Renal cortical epithelial cell (primary cell): Measurements from ENCODE around the gene CRACDL. TPM values are rescaled to one million over a fixed set of nuclear protein-coding genes. Genes with fewer than 3 reads are reported as not detected.
A peak's percentile ranks its signal among the peaks of the same experiment; 100 is the strongest.

ENCODE experiments used
- DNase-seq: peaks from one replicate; pipeline ENCODE4 v3.0.0-alpha.2; 2011; ENCODE audit warnings: low read depth
- total RNA-seq: library from RNA; depleted of rRNA; stranded (reverse); fragments of >200 nt; gene quantifications from 2 replicates; pipeline ENCODE4 v1.2.3, GENCODE V29; 2014

Gene CRACDL
- total RNA-seq, 1 donor from 2014 or later: 6.3 TPM

DNA sequence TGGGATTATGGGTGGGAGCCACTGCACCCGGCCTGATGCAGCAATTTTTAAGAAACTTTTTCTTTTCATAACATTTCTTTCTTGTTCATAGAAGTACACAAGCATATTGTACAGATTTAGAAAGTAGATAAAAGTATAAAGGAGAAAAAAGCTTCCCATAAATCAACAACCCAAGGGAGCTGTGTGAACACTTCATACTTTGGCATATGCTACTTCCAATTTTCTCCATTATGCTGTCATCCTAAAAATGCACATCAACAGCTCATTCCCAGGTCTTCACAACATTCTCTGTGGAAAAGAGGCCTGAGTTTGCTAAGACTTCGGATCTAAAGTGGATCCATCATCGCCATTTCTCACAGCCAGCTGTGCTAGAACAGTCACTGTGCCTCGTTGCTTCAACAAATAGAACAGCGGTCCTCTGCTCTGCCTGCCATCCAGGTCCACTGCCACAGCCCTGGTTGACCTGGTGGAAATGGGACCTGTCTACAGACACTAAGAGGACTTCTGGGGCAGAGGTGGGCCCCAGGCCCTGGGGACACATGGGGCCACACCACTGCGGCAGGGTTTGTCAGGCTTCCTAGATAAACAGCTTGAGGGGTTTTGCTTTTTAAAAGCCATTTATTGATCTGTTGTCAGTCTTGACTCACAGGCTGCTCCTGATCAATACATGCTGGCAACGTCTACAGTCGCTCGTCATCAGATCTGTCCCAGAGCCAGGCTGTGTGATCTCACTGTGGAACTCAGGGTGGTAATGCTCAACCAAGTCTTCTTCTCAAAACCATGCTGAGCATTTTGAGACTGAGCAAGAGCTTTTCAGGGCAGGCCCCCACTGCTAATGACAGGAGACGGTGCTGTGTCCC is 132.4 kb downstream of the CRACDL start:
- no peak for DNase-seq

DNA sequence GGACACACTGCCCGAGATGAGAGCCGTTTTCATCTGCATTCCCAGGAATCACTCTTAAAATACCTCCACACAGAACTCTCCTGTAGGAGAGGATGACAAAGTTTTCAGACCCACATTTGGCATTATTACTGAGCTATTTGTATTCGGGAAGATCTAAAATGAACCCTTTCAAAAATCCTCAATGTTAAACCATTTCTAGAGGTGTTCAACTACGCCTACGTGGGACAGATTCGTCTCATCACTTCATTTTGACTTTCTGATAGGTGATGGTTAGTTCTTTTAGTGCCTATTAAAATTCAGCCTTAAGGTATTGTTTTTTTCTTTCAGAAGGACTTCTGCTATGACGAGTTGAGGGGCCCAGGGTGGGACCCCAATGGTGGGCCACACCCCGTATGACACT is 133.7 kb downstream of the CRACDL start:
- DNase-seq: no peak

DNA sequence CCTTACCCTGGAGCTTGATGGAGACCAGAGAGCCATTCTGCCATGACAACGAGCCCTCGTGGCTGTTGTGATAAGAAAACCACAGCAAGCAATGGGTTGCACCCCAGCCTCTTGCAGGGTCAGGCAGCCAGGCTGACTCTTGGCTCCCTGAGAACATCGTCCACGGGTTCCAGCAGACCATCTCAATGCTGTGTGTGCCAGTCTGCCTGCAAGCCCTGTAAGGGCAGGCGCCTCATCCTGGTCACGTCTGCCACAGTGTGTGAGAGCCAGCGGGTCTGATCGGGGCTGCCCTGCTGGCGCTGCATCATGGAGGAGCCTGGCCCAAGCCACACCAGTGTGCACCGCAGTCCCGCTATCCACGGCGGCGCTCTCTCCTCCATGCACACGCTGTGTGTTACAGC is 134.1 kb downstream of the CRACDL start:
- DNase-seq: no peak

DNA sequence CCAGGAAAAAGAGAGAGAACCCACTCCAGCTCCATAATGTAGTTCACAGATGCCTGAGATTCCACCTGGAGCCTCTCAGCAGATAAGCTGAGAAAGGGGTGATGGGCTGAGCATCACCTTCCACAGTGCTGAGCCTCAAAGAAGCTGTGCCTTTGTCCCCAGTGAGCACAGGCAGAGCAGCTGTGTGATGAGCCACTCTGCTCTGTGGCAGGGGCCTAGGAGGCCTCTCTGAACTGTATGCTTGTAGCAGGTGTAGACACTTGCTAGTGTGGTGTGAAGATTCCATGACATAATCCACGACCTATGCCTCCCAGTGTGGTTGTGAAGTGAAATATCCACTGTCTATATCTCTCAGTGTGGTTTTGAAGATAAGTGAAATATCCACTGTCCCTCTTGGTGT is 134.7 kb downstream of the CRACDL start:
- DNase-seq: no peak

DNA sequence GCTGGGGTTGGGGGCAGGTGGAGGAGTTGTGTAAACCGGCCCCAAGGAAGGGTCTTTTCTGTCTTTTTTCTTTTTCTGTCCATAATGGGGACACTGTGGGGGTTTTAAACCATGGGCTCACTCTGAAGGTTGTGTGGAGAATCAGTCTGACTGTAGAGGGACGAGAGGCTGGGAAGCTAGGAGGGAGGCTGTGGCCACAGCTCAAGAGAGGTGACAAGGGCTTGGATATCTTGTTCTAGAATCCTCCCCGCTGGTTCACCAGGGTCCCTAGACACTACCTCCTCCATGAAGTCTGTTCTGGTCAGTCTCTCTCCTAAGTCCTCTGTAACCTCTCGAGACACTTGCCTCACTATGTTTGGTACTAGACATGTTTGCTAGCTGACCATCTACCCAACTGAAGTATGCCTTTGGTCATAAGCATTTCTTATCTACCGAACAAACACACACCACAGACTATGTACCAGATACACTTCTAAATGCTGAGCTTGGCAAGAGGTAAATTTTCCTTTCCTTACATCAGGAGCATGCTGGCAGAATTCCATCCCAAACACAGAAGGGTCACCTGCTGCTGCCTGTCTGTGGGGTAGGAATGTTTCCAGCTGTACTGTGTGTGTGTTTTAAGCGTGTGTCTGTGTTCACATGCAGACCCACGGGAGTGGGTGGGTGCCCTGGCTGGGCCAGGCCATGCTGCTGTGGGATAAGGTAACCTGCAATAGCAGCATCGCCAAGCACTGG is 135.5 kb downstream of the CRACDL start:
- DNase-seq: no peak

DNA sequence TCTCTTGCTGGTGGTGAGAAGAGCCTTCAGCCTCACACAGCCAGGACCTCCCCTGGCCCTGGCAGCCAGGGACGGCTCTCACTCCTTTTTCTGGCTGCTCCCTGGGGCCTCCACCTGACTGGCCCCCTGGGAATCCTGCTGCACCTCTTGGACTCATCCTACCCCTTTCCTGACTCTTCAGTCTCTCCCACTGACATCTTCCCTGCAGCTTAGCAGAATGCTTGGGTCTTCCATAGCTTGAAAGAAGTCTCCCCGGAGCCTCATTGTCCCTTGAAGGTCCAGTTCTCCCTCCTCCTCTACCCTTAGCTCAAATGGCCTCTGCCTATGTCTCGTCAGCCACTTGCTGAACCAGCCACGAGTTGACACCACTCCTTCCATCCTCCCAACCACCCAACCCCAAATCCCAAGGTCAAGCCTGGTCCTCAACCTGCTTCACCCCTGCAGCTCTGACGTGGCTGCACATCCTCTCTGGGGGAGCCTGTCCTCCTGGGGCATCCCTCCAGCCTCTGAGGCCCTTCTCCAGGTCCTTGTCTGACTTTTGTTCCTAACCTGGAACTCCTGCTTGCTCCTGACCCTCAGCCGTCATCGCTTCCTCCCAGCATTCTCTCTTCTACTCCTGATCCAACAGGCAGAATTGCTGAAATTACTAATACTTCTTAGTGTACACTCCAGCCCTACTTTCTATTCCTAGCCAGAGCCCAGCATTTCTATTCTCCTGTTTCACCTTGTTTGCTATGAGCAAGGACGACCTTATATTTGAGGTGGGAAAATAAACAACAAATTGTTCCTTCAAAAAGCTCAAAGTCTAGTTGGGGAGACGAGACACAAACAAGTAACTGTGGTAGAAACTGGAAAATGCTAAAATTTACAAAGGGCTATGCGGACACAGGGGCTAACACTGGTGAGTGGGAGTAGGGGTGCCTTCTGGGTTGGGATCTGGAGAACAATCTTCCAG is 136.4 kb downstream of the CRACDL start:
- DNase-seq: no peak

DNA sequence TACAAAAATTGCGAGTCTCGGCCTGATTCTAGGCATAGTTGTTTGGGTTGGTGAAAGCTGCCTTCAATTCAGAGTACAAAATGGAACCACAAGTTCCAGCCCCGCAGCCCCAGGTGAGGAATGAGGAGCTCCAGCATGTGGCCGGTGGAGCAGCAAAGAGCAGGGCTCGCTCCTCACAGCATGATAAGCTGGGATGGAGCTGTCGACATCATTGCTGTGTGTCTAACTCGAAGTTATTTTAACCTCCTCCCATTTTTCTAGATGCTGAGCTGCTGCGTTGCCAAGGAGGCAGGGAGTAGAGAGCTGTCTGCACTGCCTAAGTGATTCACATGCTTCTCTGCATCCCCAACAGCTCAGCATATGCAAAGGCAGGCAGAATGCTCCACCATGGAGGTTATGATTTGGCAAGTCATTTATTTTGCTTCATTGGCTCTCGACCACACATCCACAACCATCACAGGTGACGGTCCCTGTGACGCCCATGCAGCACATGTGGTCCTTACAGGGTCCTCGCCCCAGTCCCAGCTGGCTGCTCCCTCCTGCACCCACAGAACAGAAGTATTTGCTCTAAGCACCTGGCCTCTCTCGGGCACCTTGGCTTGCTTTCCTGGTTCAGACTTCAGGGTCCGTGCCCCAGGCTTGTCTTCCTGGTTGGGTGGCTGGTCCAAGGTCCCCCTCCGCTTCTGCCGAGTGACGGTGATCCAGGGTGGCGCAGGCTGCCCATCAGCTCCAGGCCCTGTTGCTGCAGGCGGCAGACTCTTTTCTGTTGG is 139.1 kb downstream of the CRACDL start:
- DNase-seq: no peak

DNA sequence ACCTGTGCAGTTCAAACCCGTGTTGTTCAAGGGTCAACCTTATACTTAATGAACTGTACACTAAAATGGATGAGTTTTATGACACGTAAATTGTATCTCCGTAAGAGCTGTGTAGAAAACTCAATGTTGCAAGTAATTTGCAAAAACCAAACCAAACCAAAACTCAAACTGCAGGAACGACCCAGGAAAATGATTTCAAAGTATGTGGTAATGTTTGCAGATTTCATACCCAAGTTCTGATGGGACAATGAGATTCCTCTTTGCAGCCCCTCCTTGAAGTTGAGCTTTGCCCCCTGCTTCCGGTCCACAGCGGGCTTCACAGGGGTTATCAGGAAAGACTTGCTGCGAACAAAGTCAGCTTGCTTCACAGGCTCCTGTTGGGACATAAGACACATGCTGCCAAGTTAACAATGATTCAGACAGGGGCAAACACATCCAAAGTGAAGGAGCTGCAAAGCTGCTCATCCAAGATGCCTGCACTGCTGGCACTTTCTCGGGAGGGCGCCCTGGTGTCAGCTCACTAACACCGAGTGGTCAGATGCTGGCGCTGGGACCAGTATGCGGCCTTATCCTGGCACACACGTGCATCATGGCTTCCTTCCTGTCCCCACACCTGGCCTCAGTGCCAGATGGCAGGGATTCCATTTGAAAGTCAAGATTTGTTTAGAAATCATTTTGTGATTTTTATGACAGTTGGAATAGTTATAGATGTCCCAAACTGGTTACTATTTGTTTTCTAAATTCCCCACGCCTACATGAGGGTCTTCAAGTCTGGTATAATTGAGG is 139.9 kb downstream of the CRACDL start:
- no peak for DNase-seq

DNA sequence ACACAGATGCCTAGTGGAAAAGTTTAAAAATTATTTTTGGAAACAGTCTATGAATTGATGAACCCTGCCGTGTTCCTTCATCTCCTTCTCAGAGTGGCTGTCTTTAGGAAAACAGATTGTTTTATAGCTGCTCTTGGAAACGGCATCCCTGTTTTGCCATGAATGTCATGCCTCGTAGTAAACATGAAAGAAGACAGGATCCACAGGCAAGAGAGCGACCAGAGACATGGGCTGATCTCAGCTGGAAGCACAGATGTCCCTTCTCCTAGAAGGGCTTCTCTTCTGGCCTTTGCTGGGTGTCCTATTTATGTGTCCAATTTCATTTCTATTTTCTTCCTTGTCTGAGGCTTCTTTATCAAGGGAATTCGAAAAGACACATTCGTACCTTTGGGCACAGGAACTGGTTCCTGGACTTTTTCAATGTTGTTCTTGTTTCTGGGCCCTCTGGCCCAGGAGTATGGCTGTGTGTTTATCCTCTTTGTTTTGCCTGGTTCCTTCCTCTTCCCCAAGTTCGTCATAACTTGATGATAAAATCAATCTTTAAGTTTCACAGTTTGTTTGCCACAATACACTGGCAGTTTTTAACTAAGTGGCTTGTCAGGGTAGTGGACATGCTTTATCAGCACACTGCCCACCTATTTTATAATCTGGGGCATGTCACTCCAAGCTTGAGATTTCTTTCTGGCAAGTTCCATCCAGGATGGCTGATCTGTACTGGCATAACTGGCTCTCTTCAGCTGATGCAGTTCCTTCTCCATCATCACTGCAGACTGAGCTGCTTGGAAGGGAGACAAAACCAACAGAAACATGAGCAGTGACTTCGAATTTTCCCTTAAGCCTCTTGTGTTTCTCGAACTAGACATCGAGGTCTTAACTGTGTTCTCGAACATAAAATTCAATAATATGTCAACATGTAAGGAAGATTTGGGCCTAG is 141.9 kb downstream of the CRACDL start:
- no peak for DNase-seq

DNA sequence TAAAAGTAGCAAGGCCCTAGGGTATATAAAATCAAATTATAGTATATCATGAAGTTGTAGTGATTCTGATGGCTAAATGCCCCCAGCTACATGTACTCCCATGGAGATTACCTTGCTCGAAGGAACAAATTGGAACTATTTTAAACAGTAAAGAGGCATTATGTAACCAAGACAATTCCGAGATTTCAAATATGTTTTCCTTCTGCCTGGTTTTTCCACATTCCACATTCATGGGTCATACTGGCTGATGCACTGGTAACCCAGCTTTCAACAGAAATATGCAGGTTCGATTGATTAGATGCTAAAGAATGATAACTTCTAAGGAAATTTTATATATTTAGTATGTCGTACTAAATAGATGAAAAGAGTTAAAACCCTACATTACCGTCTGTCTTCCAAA is 142.8 kb downstream of the CRACDL start:
- peak; percentile 23 for DNase-seq

DNA sequence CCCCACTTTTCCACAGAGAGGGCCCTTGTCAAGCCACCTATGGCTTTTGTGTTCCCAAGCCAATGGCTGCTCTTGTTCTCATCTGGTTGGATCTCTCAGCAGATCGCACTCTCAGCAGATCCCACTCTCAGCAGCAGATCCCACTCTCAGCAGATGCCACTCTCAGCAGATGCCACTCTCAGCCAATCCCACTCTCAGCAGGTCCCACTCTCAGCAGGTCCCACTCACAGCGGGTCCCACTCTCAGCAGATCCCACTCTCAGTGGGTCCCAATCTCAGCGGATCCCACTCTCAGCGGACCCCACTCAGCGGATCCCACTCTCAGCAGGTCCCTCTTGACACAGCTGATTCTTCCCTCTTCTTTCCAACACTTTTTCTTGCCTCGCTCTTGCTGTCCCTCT is 145.8 kb downstream of the CRACDL start:
- no peak for DNase-seq

DNA sequence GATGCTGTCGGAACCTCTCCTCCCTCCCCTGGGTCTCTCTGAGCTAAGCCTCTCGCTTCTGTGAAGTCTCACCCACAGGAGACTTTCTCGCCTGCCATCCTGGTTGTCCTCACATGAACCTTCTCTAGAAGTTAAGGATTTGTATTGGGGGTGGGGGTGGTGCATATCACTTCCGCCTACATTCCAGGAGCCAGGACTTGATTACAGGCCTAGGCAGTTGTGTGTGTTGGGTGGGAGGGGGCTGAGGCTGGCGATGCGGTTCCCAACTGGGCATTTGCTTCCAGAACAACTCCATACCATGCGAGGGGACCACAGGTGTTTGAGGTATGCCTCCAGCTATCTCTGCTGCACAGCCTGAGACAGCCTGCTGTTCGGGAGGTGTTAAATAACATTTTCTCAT is 148.3 kb downstream of the CRACDL start:
- DNase-seq: no peak

DNA sequence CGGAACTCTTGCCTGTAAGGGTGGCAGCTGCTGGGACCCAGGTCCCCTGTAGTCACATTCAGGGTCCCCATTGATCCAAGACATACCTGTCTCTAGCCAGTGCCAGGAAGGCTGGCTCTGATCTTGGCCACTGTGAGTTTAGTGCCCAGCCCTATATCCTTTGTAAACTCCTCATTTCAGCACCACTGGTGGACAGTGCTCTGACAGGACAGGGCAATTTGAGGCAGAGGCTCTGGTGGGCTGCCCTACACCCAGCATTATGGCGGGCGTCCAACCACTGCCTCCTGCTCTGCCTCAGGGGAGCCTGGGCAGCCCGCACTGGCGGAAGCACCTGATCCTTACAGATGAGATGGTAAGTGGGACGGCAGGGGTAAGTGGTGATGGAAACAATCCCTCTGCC is 149.8 kb downstream of the CRACDL start:
- no peak for DNase-seq

DNA sequence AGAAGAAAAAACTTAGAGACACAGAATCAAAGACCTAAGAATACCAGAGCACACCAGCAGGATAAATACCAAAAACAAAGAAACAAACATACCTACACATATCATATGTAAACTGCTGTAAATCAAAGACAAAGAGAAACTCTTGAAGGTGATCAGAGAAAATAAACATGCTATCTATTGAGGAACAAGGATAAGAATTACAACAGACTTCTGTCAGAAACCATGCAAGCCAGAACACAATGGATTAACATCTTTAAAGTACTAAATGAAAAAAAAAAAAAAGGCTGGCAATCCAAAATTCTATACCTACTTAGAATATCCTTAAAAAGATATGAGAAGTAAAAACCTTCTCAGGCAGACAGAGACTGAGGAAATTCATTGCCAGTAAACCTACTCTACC is 153.5 kb downstream of the CRACDL start:
- DNase-seq: no peak

DNA sequence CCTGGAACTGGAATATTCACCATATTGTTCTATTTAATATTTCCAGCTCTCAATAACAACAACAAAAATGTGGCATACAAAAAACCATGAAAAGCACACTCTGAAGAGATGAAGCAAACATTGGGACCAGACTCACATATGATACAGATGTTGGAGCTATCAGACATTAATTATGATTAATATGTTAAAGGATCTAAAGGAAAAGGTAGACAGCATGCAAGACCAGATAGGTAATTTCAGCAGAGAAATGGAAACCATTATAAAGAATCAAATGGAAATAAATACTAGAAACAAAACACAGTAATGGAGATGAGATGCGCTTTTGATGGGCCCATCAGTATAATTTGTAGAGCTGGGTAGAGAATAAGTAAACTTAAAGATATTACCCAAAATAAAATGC is 154.2 kb downstream of the CRACDL start:
- DNase-seq: no peak

DNA sequence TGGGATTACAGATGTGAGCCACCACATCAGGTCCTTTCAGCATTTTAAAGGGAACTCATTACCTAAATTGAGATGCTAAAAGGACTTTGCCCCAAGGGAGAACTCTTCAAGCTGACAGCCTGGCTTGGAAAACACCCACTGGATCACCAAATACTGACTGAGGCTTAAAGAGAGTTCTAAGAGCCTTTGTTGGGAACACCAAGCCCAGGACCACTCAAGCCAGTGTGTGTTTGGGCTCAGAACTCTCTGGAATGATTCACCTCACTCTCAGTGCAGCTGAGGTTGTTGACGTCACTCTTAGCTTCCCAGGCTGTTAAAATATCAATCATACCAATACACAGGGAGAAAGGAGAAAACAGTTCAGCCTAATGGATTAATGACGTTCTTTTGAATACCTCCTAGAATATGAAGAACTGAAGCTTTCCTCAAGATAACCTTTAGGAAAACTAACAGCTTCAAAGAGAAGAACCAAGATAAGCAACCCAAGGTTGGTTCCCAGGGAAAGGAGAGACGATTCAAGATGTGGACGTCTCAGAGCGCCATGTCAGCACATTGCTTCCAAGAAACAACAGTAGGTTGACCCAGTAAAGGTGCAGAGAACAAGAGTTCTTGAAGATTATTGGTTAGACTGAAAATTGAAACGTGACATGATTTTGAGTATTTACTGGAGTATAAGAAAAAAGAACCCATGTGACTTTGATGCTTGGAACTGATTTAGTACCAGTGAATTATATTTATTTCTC is 157.1 kb downstream of the CRACDL start:
- no peak for DNase-seq

DNA sequence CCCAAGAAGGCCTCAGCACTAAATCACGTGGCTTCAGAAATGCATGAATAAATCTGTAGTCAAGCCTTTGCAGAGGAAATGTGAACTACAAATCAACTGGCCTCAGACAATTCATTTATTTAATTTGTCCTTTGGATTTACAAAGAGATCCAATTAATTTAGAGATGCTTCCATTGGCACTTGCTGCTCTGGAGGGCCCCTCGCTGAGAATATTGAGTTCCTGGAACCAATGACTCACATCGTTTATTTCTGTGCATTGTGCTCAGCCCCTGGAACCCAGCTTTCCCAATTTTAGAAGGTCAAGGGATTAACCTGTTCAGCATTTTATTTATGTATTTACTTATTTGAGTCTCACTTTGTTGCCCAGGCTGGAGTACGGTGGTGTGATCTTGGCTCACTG is 157.9 kb downstream of the CRACDL start:
- no peak for DNase-seq

DNA sequence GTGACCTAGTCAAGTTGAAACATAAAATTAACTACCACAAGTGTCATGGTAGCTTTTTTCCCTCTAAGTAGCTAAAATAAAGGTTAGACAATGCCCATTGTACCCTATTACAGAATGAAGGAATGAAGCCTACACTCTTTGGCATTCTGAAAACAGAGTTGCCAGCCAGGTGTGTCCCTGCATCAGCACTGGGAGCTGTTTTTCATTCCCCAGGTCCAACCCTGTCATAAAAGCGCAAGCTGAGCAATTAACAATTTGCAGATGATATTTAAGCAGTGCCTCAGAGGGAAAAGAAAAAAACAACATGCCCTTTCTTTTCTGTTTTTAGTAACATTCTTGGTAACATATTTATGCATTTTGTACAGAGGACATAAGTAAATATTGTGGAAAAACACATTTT is 158.3 kb downstream of the CRACDL start:
- no peak for DNase-seq

DNA sequence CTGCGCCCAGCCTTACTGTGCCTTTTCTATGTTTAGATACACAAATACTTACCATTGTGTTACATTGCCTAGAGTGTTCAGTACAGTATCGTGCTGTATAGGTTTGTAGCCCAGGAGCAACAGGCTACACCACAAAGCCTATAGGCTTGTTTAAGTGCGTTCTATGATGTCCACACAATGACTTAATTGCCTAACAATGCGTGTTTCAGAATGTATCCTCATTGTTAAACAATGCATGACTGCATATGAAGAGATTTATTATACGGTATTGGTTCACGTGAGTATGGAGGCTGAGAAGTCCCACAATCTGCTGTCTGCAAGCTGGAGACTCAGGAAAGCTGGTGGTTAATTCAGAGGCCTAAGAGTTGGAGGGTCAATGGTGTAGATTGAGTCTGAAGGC is 158.9 kb downstream of the CRACDL start:
- no peak for DNase-seq
